HL-60/S4 (cell line): Measurements from ENCODE around the gene NIP7.
"Not testable (repeated sequence)": the region's sequence is repeated elsewhere in the genome, so short reads cannot be mapped to it uniquely, and the experiment has no call there.

Experiments
- in situ Hi-C: fragments of 300-500 bp; cut with MboI; formaldehyde crosslinking; loops from 2 replicates; pipeline ENCODE4 v1.14.3; 2022; ENCODE audit warnings: low sequenced_read_pairs

The NIP7 gene

DNA sequence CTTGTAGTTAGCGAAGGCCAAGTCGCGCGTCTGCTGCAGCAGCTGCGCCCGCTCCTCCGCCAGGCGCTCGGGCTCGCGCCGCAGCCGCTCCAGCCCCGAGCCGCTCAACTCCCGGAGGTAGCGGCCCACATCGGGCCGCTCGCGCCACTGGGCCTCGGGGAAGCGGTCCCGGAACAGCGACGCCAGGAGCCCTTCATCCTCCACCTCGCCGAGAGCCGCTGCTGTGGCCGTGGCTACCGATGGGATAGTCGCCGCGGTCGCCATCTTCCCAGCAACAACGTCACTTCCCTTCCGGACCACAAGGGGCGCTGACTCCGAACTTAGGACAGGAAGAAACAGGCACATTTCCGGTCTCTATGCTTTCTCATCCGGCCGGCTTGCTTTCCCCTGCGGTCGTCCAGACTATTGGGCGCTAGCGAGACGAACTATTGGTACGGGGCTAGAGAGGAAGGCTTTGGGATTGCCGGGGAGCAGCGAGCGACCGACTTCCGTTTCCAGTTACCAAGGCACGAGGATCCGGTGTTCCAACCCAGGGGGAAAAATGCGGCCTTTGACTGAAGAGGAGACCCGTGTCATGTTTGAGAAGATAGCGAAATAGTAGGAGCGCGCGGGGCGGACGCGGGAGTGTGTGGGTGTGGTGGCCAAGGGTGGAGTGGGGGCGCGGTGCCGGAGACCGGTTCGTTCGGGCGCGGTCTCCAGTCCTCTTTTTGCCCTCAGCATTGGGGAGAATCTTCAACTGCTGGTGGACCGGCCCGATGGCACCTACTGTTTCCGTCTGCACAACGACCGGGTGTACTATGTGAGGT lies at the start of gene NIP7, which contains the start of gene COG8:
Gene NIP7, plus strand, starts transcription at position 484 of the 806 bp plus-strand sequence. Its CDS starts 58 bp downstream, at position 542.
Gene COG8, minus strand, starts transcription at position 276 of the 806 bp plus-strand sequence. Its CDS starts 12 bp downstream, at position 264.
- in situ Hi-C loops: no loop called here

DNA sequence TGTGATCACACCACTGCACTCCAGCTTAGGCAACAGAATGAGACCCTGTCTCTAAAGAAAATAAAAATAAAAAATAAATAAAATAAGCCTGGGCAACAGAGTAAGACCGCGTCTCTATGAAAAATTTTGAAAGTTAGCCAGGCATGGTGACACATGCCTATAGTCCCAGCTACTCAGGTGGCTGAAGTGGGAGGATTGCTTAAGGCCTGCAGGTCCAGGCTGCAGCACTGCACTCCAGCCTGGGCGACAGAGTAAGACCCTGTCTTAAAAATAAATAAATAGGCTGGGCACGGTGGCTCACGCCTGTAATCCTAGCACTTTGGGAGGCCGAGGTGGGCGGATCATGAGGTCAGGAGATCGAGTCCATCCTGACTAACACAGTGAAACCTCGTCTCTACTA lies 47.9 kb upstream of the NIP7 start:
- in situ Hi-C loops: not testable (repeated sequence)

GRCh38 chr16:69293401-69293800 lies 46.2 kb upstream of the NIP7 start:
- in situ Hi-C loops: no loop called here

DNA sequence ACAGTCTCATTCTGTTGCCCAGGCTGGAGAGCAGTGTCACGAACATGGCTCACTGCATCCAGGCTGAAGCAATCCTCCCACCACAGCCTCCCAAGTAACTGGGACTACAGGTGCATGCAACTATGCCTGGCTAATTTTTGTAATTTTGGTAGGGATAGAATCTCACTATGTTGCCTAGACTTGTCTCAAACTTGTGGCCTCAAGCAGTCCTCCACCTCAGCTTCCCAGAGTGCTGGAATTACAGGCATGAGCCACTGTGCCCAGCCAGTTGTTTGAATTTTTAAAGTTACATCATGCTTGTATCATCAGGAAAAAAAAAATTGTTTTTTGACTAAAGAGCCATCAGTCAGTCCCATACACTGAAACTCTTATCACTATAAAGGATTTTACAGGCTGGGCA lies 45.5 kb upstream of the NIP7 start:
- in situ Hi-C loops: no loop called here

DNA sequence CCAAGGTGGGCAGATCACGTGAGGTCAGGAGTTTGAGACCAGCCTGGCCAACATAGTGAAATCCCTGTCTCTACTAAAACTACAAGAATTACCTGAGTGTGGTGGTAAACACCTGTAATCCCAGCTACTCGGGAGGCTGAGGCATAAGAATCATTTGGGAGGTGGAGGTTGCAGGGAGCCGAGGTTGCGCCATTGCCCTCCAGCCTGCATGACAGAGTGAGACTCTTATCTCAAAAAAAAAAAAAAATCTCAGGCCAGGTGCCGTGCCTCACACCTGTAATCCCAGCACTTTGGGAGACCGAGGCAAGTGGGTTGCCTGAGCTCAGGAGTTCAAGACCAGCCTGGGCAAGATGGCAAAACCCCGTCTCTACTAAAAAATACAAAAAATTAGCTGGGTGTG lies 42.8 kb upstream of the NIP7 start:
- in situ Hi-C loops: not testable (repeated sequence)

DNA sequence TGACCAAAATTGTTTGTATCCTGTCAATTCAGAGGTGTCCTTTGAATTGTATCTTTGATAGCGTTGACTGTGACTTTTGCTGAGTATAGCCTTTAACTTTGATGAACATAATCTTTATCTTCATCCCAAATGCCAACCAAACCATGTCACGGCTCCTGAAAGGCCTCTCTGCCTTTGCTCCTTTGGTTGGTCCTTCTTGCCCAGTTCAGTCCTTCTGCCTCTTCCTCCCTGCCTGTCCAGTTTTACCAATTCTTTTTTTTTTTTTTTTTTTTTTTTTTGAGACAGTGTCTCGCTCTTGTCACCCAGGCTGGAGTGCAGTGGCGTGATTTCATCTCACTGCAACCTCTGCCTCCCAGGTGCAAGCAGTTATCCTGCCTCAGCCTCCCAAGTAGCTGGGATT lies 41.3 kb upstream of the NIP7 start:
- in situ Hi-C loops: no loop called here

DNA sequence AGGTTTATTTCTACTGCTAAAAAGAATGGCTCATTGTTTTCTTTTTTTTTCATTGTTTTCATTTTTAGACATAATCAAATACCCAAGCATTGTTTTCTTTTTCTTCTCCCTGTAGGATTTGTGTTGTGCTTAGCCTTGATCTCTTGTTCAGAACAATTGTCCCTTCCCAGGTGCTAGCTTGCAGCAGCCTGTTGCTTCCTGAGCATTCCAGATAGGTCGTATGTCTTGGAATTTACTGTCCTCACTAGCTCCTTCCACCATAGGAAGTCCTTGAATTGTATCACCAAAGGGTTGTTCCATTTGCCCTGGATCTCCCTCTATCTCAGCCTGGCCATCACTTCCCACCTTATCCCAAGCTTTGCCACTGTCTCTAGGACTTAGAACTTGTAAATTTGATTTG lies 38.4 kb upstream of the NIP7 start:
- in situ Hi-C loops: no loop called here

DNA sequence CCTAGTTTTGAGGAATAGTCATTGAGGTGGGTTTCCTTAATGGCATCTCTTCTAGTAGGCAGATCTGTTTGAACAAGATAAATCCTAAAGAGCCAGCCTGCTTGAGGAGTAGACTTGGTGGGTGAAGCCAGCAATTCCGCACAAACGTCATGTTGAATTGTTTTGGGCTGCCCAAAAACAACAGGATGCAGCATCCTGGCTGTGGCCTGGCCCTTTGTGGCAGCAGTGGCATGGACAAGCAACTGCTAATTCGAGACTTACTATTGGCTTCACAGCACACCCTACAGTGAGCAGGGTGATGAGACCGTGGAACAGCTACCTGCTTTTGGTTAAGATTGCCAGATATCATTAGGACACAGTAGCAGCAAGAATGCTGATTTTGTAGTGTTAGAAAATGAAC lies 37.7 kb upstream of the NIP7 start:
- in situ Hi-C loops: no loop called here

DNA sequence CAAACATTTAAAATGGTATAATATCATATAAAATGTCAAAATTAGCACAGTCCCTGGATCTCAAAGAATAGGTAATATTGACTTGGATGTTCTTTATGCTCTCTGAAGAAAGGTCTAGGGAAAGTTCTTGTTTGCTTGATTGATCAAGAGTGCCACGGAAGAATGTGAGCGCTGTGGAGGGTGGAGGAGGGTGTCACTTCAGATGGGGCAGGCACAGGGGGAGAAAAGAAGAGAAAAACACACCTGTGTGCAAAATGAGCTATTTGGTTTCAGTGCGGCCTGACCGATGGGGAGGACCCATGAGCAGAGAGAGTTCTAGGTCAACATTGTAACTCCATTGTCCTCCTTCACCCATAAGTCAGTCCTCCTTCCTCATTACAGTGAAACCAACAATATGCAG lies 37.3 kb upstream of the NIP7 start:
- in situ Hi-C loops: no loop called here

- in situ Hi-C loops: no loop called here
Measured at GRCh38 chr16:69306031-69306430, 33.5 kb upstream of the NIP7 start.

DNA sequence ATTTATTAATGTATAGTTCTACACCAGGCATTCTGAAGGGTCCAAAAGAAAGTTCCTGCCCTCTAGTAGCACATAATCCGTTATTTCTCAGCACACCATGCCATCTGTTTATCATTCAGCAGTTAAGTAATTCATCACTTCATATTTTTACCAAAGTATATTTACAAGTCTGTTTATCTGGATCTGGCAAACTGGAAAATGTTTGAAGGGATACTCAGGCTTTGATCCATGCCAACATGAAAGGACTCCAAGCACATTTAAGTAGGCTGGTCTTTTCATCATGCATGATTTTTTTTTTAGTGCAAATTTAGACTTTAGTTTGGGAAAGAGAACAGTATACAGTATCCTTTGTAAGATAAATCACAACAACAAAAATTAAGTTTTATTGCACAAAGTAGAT lies 32.5 kb upstream of the NIP7 start:
- in situ Hi-C loops: no loop called here

- in situ Hi-C loops: no loop called here
Measured at GRCh38 chr16:69307856-69308255, 31.7 kb upstream of the NIP7 start.

- in situ Hi-C loops: no loop called here
Measured at GRCh38 chr16:69309316-69309715, 30.3 kb upstream of the NIP7 start.

- in situ Hi-C loops: no loop called here
Measured at GRCh38 chr16:69310653-69311532, 28.7 kb upstream of the NIP7 start, which contains the start of gene VPS4A. Gene VPS4A (plus strand): TSS chr16:69311350. CDS start chr16:69311512, 162 bp downstream.

DNA sequence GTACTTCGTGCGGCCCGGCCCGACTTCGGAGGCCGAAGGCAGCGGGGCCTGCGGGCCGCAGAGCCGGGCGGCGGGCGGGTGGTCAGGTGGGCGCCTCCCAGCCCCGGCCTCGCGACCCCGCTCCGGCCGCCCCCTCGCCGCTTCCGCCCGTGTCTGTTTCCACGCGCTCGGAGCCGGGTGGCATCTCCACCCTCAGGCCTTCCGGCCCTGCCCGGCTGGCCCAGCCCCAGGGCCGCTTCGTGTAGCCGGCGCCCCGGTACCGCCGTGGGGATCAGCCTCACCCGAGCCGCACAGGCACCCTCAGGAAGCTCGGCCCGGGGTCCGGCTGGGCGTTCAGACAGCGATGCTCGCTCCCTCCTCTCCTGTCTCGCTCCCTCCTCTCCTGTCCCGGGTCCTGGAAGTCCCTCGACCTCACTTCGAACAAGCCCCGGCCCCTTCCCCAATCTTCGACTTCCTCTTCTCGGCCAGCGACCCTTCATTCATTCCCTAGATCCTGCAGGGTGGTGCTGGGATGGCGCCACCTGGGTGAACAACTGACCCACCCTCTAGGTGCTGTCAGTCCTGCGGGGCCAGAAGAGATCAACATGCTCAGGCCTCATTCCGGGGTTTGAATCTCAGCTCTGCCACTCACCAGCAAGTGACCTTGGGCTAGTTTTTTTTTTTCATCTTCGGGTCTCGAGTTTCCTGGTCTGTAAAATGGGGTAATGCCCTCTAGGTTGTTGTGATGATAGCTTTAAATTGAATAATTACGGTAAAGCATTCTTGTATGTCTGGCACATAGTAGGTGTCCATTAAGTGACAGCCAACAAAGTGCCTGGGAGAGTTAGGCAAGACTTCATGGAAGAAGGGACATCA lies 27.8 kb upstream of the NIP7 start:
- in situ Hi-C loops: no loop called here

GRCh38 chr16:69313469-69313868 lies 26.1 kb upstream of the NIP7 start:
- in situ Hi-C loops: no loop called here

- in situ Hi-C loops: no loop called here
Measured at GRCh38 chr16:69314534-69314933, 25.0 kb upstream of the NIP7 start.

- in situ Hi-C loops: no loop called here
Measured at GRCh38 chr16:69315486-69316311, 23.9 kb upstream of the NIP7 start.

DNA sequence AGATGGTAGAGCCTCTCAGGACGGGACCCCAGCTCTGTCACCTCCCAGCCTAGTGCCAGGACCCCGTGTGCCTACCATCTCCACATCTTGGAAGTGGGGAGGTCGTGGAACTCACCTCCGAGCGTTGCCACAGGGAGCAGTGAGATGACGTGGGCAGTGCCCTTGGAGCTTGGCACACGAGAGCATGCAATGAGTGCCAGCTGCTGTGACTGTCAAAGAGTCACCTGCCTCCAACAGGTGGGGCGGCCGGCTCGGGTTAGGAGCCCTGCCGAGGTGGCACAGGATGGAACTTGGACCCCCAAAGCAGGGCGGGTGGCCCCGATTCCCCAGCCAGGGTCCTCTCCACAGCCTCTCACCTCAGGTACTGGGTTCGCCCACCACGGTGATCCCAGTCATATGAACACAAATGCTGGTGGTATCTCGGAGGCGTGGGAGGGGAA lies 23.0 kb upstream of the NIP7 start:
- in situ Hi-C loops: no loop called here
